NCI-H1694 (cell line): Measurements from ENCODE around the gene TMEM170A.
"Not testable (repeated sequence)": the region's sequence is repeated elsewhere in the genome, so short reads cannot be mapped to it uniquely, and the experiment has no call there.

Experiments used
- DNase-seq: peaks from one replicate; lab custom pipeline; 2025; lab: John Stamatoyannopoulos, UW

Gene TMEM170A

GRCh38 chr16:75464122-75464918, at the start of gene TMEM170A:
TSS of gene TMEM170A (minus strand) at chr16:75464689. CDS start at chr16:75464600, 89 bp downstream.
- DNase-seq: peak; percentile 91

DNA sequence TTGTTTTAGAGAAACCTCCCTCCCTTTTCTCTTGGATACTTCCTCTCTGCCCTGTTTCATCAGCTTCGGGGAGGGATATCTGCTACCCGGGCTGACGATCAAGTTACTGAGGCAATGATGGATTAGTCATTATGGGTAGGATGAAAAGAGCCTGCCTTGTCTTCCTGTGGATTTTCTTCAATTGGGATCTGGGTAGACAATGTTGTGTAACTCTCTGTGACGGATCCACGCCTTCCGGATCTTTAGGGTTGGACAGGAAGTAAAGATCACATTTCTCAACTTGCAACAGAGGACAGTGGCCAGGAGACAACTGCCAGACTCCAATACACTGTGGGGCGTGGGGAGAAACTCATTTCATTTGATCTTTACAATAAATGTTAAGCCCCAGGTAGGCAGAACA, 42.1 kb upstream of the TMEM170A start:
- no peak for DNase-seq

DNA sequence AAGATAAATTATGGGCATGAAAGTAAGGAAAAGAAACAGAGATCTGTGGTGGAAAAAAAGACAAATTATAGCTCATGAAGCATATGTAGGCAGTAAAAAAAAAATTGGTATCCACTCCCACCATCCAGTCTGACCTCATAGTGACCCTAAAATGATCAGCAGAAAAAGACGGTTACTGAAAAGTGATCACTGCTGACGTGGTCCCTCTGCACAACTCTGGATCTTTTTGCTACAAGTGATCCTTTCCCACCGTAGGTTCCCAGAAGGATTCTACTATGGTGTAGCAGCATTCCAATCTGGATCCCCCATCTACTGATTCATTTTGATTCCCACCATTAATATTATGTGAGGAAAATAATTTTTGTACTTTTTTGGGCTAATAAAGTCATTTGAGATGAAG, 41.6 kb upstream of the TMEM170A start:
- DNase-seq: no peak

DNA sequence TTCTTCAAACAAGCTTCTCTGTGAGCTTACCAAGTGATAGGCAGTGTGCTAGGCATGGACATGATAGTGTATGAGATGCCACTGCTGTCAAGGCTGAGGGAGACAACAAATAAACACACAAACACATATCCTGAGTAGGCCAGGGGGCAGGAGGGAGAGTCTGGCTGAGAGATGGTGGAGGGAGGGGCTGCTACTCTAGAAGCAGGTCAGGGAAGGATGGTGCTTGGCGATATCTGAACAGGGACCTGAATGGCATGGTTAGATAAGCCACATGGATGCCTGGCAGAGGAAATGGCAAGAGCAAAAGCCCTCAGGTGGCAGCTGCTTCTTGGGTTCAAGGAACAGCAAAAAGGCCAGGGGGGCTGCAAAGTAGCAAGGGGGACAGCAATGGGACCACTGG, 39.3 kb upstream of the TMEM170A start:
- no peak for DNase-seq

GRCh38 chr16:75502916-75503605, 38.6 kb upstream of the TMEM170A start:
- DNase-seq: no peak

DNA sequence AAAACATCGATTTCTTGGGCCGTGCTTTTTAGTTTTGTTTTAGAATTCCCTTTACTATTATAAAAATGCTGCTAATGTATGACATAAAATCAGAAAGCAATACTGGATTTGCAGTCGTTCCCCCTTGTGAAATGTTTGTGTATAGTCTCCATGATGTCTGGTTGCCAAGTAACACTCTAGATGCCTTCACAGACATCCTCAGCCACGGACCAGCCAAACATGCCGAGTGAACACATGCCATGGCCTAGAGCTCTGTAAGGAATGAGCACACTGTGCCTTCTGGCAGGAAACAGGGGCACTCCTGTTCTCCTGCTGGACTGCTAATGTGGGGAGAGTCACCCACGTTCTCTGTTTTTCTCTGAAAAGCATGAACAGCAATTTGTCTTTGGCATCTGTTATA, 37.3 kb upstream of the TMEM170A start:
- not testable (repeated sequence) for DNase-seq

DNA sequence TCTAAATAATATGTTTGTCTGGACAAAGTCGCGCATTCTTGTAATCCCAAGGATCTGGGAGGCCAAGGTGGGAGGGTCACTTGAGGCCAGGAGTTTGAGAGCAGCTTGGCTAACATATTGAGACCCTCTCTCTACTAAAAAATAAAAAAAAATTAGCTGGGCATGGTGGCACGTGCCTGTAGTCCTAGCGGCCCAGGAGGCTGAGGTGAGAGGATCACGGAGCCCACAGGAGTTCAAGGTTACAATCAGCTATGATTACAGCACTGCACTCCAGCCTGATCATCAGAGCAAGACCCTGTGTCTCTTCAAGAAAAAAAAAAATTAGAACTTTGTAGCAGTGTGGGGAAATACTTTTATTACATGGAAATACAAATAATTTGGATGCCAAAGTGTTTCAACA, 36.9 kb upstream of the TMEM170A start:
- no peak for DNase-seq

DNA sequence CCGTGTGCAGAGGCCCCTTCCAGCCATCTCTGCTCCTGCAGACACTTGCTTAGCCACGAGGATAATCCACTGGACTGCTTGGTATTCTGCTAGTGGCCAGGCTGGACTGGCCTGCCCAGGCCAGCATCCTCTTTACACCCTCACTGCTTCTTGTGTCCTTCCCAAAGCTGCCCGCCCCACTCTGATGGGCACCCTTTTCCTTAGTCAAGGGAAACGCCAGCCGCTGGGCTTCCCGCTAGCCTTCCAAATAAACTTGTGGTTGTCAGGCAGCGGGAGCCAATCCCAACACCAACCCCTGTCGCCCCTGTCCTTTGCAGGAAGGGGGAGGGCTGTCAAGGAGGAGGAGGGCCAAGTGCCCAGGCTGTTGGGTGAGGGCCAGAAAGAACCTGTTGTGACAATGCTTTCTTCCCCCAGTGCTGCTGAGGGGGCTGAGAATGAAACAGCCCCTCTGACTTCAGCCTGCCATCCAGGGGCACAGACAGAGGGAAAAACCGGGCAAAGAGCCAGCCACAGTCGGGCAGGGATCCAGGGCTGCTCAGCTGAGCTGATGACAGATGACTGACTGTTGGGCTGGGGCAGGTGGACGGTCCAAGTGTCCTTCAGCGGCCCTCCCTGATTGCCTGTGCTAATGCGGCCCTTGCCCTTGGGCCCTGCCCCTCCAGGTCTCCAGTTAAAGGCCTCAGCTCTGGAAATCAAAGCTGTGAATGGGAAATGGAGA, 34.3 kb upstream of the TMEM170A start:
- DNase-seq: peak; percentile 48

GRCh38 chr16:75497558-75497957, 33.1 kb upstream of the TMEM170A start:
- peak; percentile 7 for DNase-seq

- DNase-seq: no peak
Measured at GRCh38 chr16:75495076-75495674, 30.7 kb upstream of the TMEM170A start, which contains the start of gene CHST6. TSS of gene CHST6 (minus strand) at chr16:75495441. CDS start at chr16:75479828, 15,613 bp downstream.

GRCh38 chr16:75494661-75495075, 30.2 kb upstream of the TMEM170A start:
- no peak for DNase-seq

DNA sequence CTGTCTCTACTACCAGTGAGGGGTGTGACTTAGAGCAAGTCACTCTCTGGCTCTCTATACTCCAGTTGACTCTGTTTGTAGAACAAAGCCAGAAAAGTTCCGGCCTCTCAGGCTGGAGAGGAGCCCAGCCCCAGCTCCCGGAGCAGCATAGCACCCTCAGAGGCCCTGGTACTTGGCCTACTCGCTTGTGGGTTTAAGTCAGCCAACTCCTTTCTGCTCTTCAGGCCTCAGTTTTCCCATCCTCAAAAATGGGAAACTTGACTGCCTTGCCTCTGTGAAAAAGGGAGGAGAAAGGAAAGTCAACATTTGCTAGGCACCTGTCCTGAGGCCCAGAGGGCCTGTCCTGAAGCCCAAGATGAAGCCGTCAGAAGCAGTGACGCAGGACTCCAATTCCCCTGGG, 29.7 kb upstream of the TMEM170A start:
- no peak for DNase-seq

GRCh38 chr16:75491876-75492275, 27.4 kb upstream of the TMEM170A start:
- peak; percentile 13 for DNase-seq

GRCh38 chr16:75488322-75488721, 23.8 kb upstream of the TMEM170A start:
- DNase-seq: no peak

DNA sequence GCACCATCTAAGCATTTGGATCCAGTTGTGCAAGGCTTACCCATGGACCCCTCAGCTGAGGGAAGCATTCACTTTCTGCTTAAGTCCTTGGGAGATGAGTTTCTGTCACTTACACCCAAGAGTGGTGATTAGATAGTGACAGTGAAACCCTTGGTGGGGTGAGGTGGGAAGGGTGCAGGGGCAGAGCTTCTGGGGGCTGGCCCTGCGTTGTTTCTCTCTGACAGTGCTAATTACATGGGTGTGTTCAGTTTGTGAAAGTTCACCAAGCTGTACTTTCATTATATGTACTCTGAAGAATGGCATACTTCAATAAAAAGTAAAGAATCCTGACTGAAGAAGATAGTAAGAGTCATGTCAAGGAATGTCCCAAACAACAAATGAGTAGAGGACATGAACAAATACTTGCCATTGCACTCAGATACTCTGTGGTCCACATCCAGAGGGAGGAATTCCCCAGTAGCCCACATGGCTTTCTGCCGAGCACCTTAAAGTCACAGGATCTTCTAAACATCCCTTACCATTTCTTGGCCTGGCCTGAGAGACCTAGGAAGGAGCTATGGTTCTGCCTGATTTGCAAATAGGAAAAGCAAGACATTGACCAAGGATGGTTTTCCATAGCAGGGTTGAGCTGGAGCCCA, 22.3 kb upstream of the TMEM170A start:
- DNase-seq: no peak

DNA sequence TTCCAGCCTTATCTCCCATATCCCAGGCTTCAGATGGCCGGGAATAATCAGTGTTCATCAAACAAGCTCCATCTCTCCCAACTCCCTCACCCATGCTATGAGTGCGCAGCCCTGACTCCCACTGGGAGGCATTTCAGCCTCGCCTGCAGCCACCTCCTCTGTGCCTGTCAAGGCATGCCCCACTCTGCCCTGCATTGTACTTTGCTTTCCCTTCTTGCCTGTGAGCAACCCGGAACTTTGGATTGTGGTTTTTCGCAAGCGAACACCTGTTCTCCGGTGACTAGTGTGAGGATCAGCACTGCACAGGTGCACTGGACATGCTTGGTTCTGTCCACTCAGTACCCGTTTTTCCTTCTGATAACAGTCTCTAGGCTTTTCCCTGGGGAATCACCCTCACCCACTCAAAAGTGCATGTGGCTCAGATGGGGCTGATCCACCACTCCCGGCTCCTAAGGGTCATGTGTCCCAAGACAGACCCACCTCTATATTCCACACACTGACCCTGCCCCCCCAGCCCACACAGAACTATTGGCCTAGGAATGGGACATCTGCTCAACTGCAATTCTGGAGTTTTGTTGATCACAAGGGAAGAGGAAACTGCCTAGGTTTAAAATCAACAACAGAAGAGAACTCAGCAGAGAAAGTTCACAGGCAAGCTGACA, 21.7 kb upstream of the TMEM170A start:
- DNase-seq: peak; percentile 4

DNA sequence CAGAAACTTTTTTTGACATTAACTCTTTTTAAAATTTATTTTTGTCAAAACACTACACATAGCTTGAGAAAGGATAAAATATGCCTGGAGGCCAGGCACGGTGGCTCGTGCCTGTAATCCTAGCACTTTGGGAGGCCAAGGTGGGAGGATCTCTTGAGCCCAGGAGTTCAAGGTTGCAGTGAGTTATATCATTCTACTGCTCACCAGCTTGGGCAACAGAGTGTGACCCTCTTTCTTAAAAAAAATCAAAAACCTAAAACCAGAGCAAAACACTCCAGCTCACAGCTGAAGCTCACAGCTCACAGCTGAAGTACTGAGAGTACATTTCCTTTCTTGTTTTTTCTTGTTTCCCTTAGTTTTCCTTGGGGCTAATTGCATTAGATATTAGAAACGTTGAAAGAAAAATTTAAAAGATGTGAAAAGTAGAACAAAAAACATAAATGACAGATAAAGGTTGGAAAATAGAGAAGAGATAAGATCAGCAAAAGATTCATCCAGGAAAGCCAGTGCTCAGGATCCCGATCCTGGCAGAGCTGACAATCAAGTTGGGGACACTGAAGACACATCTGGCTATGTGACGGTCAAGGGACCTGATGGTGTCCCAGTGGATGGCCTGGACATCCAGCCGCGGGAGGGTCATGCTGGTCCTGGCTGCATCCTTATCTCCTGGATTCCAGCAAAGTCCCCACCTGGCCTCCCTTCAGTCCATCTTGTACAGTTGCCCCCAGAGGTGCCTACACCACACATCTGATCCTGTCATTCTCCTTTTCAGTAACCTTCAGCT, 20.9 kb upstream of the TMEM170A start:
- no peak for DNase-seq

- no peak for DNase-seq
Measured at GRCh38 chr16:75483222-75483621, 18.7 kb upstream of the TMEM170A start.

DNA sequence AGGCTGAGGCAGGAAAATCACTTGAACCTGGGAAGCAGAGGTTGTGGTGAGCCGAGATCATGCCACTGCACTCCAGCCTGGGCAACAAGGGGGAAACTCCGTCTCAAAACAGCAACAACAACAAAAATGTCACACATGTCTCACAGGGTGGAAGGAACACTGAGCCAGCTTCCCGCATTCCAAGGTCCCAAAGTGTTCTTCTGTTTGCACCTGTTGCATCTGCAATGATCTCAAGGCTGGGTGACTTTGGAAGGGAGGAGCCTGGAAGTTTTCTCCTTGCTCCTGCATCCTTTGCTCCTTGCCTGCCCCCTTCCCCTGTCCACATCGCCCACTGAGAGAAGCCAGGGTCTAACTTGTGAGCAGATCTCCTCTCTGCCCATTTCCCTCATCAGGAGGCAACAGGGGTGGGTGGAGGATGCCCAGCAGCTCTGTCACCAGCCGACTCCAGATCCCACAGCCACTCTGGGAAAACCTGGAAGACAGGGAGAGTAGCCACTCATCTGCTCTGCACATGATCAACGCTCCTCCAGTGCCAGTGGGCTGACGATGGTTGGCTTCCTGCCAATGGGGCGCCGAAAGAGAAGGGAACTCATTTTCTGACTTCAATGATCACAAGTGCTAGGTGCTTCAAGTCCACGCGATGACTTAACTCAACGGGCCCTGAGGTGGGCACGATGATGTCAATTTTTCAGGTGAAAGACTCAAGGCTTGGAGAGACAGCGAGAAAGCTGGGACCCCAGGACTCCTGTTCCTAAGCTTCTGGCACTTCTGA, 18.1 kb upstream of the TMEM170A start:
- no peak for DNase-seq

DNA sequence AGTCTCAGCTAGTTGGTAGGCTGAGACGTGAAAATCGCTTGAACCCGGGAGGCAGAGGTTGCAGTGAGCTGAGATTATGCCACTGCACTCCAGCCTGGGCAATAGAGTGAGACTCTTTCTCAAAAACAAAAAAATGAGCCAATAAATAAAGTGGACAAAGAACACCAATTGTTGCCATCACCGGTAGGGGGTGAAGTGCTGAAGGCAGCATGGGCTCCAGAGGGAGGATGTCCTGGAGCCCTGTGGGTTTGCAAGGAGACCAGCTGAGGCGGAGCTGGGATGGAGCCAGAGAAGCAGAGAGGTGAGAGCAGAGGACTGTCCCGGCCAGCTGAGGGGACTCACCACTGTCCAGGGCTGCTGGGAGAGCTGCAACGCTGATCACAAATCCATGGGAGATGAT, 17.0 kb upstream of the TMEM170A start:
- DNase-seq: no peak
